ES-I3 (cell line): Measurements from ENCODE around the gene GNA14.
A peak's percentile ranks its signal among the peaks of the same experiment; 100 is the strongest.
"Not testable (repeated sequence)": the region's sequence is repeated elsewhere in the genome, so short reads cannot be mapped to it uniquely, and the experiment has no call there.

Experiments used
- H3K36me3 ChIP-seq: 2 replicates; pipeline ENCODE4 v1.6.1; 2013; ENCODE audit warnings: mild to moderate bottlenecking, low read length, control low read depth, moderate library complexity; ENCODE audit not compliant: insufficient read depth
- H3K4me1 ChIP-seq: 2 replicates; pipeline ENCODE4 v1.6.1; 2013; ENCODE audit warnings: mild to moderate bottlenecking, control low read depth, low read length; ENCODE audit not compliant: insufficient read depth
- H3K9ac ChIP-seq: 2 replicates; pipeline ENCODE4 v1.6.1; 2013; ENCODE audit warnings: low read depth, mild to moderate bottlenecking, low read length, moderate library complexity
- H3K9me3 ChIP-seq: 2 replicates; pipeline ENCODE4 v1.6.1; 2013; ENCODE audit warnings: mild to moderate bottlenecking, low read length, moderate library complexity; ENCODE audit not compliant: control insufficient read depth, insufficient read depth

The GNA14 gene

DNA sequence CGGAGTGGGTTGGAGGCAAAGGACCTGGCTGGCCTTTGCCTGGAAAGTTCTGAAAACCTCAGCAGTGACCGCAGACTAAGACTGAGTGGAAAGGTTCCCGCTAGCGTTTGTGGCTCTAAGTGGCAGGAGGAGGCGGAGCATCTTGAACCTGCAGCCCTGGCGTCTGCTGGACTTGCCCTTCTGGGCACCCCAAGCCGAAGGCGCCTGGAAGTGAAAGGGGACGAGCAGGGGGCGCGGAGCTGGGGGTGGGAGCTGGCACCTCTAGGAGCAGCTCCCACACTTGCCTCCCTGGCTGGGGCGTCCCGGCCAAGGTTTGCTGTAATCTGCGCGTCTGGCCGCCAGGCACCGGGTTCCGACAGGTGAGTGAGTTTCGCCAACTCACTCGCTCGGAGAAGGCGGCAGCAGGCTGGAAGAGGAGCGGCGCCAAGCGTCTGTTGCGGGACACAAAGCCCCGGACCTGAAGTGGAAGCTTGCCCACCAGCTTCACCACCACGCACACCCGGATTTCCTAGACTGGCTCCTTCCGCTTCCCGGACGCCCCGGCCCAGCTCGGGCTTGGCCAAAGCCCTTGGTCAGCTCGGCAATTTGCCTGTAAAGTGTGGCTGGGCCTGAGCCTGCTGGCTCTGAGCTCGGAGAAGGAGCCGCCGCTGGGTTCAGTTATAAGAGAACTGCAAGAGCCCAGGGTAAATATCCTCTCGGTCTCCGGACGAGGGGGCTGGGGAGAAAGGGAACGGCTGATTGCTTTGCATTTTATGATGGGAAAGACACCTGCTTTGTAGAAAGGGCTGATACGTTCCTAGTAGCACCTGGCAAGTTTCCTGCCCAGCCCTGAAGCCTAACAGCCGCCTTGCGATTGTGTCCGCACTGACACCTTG lies at the start of gene GNA14:
TSS of gene GNA14 (minus strand) at position 89 of the 875 bp plus-strand sequence. CDS start 529 bp downstream, outside the sequence.
- peak within 1 kb of the TSS; percentile 74 for H3K9ac ChIP-seq
- H3K4me1 ChIP-seq = no peaks in the 10 kb centered on the region; the same call in 1 of the 2 replicates
- H3K36me3 ChIP-seq = no peaks in the 10 kb centered on the region
- no peaks in the 10 kb centered on the region for H3K9me3 ChIP-seq

DNA sequence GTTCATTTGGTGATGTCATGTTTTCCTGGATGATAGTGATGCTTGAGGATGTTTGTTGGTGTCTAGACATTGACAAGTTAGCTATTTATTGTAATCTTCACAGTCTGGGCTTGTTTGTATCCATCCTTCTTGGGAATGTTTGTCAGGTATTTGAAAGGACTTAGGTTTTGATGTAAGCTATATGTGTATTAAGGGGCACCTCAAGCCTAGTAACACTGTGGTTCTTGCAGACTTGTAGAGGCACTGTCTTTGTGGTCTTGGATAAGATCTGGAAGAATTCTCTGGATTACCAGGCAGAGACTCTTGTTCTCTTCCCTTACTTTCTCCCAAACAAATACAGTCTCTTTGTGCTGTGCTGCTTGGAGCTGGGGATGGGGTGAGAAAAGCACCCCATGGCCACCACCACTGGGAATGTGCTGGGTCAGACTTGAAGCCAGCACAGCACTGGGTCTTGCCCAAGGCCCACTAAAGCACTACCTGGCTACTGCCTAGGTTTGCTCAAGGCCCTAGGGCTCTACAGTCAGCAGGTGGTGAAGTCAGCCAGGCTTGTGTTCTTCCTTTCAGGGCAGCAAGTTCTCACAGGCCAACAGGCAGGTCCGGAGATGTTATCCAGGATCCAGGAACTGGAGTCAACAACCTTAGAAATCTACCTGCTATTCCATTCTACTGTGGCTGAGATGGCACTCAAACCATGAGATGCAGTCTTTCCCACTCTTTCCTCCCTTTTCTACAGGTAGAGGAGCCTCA lies 49.3 kb upstream of the GNA14 start:
- H3K36me3 ChIP-seq = no peaks in the 10 kb centered on the region
- no peak overlapping the region for H3K9ac ChIP-seq
- no peaks in the 10 kb centered on the region for H3K9me3 ChIP-seq
- no peaks in the 10 kb centered on the region for H3K4me1 ChIP-seq

DNA sequence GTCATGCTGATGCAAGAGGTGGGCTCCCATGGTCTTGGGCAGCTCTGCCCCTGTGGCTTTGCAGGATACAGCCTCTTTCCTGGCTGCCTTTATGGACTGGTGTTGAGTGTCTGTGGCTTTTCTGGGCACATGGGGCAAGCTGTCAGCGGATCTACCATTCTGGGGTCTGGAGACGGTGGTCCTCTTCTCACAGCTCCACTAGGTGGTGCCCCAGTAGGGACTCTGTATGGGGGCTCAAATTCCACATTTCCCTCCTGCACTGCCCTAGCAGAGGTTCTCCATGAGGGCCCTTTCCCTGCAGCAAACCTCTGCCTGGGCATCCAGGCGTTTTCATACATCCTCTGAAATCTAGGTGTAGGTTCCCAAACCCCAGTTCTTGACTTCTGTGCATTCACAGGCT lies 42.6 kb upstream of the GNA14 start:
- not testable (repeated sequence) for H3K36me3 ChIP-seq, H3K4me1 ChIP-seq, H3K9ac ChIP-seq, H3K9me3 ChIP-seq

DNA sequence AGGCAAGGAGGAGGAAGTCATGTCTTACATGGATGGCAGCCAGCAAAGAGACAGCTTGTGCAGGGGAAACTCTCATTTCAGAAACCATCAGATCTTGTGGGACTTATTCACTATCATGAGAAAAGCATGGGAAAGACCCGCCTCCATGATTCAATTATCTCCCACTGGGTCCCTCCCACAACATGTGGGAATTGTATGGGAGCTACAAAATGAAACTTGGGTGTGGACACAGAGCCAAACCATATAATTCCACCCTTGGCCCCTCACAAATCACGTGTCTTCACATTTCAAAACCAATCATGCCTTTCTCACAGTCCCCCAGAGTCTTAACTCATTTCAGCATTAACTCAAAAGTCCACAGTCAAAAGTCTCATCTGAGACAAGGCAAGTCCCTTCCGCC lies 42.0 kb upstream of the GNA14 start:
- H3K4me1 ChIP-seq, H3K9ac ChIP-seq, H3K36me3 ChIP-seq, H3K9me3 ChIP-seq: not testable (repeated sequence)

DNA sequence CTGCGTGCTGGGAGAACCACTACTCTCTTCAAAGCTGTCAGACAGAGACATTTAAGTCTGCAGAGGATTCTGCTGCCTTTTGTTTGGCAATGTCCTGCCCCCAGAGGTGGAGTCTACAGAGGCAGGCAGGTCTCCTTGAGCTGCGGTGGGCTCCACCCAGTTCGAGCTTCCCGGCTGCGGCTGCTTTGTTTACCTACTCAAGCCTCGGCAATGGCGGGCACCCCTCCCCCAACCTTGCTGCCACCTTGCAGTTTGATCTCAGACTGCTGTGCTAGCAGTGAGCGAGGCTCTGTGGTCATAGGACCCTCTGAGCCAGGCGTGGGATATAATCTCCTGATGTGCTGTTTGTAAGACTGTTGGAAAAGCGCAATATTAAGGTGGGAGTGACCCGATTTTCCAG lies 39.6 kb upstream of the GNA14 start:
- not testable (repeated sequence) for H3K36me3 ChIP-seq, H3K4me1 ChIP-seq, H3K9me3 ChIP-seq, H3K9ac ChIP-seq

DNA sequence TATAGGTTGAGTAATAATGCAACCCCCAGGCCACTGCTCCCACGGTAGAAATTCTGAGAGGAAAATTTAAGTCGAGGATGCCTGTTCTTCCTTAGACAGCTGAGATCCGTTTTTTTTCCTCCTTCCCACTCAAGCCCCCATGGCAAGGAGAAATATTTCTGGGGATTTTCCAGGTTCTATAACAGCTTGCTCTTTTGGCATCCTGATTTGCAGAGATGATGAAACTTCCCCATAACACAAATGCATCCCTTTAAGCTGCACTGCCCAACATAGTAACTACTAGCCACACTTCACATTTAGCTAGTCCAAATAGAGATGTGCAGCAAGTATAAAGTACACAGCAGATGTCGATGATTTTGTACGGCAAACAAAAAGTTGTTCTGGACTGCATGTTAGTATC lies 32.5 kb upstream of the GNA14 start:
- no peak overlapping the region for H3K9ac ChIP-seq
- no peaks in the 10 kb centered on the region for H3K4me1 ChIP-seq
- H3K36me3 ChIP-seq = no peaks in the 10 kb centered on the region
- no peaks in the 10 kb centered on the region for H3K9me3 ChIP-seq

DNA sequence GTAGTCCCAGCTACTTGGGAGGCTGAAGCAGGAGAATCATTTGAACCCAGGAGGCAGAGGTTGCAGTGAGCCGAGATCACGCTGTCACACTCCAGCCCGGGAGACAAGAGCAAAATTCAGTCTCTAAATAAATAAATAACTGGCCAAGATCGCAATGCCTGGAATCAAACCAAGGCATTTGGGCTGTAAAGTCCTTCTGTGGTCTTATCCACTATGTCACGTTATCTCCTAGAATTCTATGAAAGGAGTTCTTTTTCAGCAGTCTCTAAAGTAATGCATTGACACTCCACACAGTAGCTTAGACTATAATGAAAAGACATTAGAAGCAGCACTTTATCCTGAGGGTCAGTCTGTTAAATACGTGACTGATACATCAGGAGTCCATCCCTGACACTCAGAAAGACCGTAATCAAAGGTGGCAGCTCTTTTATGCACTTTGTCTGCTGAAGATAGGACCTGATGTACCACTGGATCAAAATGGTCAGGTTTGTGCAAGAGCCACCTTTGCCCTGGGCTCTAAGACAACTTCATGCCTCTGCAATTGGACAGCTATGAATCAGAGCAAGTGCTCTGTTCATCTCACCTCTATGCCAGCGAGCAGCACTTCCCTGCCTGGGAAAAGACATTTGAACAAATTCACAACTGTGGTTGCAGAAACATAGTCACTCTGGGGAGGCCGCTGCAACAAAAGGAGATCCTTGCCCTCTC lies 31.7 kb upstream of the GNA14 start:
- no peaks in the 10 kb centered on the region for H3K4me1 ChIP-seq
- no peak overlapping the region for H3K9ac ChIP-seq
- H3K36me3 ChIP-seq = no peaks in the 10 kb centered on the region
- H3K9me3 ChIP-seq = no peaks in the 10 kb centered on the region

DNA sequence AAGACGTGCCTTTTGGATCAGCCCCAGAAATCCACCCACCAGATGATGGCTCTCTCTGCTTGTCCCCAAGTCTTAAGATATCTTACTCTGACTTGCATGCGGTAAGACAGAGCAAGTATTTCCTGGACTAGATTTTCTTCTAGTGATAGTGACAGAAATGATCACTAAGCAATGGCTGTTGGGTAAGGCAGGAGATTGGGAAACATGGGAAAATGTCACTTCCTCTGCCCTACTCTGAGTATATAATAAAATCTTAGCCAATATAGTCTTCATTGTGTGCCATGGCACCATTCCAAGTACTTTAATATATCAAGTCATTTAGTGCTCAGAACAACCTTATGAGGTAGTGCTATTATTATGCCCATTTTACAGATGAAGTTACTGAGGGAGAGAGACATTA lies 31.0 kb upstream of the GNA14 start:
- H3K9ac ChIP-seq = no peak overlapping the region
- H3K4me1 ChIP-seq = no peaks in the 10 kb centered on the region
- H3K36me3 ChIP-seq = no peaks in the 10 kb centered on the region
- H3K9me3 ChIP-seq = no peaks in the 10 kb centered on the region

DNA sequence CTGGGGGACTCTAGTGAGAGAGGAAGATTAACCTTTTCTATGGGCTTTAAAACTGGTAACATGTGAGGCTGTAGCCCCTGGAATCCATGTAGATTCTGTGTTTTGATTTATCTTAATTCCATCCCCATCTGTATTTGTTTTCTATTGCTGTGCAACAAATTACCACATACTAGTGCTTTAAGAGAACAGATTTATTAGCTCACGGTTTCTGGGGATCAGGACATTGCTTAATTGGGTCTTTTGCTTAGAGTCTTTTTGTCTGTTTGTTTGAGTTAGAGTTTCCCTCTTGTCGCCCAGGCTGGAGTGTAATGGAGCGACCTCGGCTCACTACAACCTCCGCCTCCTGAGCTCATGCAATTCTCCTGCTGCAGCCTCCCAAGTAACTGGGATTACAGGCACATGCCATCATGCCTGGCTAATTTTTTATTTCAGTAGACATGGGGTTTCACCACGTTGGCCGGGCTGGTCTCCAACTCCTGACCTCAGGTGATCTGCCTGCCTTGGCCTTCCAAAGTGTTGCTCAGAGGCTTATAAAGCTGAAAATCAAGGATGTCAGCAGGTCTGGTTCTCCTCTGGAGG lies 29.9 kb upstream of the GNA14 start:
- Histone ChIP-seq H3K4me1 (no peaks in the 10 kb centered on the region), H3K36me3 (no peaks in the 10 kb centered on the region), H3K9me3 (no peaks in the 10 kb centered on the region), H3K9ac (no peak overlapping the region)

DNA sequence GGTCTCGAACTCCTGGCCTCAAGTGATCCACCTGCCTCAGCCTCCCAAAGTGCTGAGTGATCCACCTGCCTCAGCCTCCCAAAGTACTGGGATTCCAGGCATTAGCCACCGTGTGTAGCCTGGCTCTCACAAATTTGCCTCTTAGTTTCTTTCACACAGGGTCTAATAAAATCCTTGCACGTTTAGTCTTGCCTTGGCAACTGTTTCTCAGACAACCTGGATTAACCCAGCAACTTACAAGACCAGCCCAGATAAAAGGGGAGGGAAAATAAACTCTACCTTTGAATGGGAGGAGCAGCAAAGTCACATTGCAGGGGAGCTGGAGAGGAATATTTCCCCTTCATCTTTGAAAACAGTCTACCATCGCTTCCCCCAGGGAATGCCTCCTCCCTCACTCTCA lies 29.3 kb upstream of the GNA14 start:
- Histone ChIP-seq H3K4me1 (no peaks in the 10 kb centered on the region), H3K9ac (no peak overlapping the region), H3K9me3 (no peaks in the 10 kb centered on the region), H3K36me3 (no peaks in the 10 kb centered on the region)

DNA sequence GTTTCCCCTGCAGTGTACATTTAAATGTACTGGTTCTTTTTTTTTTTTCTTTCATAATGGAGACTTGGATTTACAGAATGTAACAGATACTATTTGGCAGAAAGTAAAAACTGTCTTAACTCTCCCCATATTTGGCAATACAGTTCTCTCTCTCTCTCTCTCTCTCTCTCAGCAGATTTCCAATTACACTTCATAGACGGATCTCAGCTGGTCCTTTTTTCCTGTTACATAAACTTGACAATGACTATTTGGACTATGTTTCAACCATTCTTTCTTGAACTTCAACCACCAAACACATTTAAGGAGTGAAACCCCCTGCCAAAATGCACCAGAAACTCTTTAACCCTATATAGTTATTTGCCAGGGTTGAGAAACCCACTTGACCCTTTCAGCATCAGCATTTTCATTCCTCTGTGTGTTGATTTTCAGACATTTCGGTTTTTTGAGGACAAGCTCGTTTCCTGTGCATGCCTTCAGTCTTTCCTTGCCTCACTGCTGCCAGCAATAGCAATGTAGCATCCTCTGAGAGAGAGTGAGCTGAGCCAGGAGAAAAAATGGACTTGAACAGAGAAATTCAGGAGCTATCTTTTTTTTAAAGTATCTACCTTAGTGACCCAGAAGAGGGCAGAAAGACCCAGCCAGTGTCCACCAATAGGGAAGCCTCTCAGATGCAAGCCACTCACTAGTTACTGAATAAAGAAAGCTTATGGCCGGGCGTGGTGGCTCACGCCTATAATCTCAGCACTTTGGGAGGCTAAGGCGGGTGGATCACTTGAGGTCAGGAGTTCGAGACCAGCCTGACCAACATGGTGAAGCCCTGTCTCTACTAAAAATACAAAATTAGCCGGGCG lies 26.0 kb upstream of the GNA14 start:
- H3K9ac ChIP-seq = no peak overlapping the region
- no peaks in the 10 kb centered on the region for H3K9me3 ChIP-seq
- H3K36me3 ChIP-seq = no peaks in the 10 kb centered on the region
- H3K4me1 ChIP-seq = no peaks in the 10 kb centered on the region

DNA sequence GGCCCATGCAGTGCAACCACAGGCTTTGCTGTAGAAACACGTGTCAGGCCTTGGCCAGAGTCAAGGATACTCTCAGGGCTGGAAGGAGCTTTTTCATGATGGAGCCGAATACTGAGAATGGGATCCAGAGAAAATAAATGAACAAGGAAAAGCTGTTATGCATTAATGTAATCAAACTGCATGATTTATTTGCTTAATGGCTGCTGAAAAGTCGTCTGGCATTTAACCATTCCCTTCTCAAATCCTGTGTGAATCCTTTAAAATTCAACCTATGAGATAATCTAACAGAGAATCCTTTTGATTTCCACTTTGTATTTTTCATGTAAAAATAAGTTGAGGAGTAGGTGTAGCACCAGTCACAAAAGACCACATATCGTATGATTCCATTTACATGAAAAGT lies 24.1 kb upstream of the GNA14 start:
- H3K4me1 ChIP-seq = no peaks in the 10 kb centered on the region
- no peaks in the 10 kb centered on the region for H3K36me3 ChIP-seq
- H3K9me3 ChIP-seq = no peaks in the 10 kb centered on the region
- H3K9ac ChIP-seq = no peak overlapping the region

DNA sequence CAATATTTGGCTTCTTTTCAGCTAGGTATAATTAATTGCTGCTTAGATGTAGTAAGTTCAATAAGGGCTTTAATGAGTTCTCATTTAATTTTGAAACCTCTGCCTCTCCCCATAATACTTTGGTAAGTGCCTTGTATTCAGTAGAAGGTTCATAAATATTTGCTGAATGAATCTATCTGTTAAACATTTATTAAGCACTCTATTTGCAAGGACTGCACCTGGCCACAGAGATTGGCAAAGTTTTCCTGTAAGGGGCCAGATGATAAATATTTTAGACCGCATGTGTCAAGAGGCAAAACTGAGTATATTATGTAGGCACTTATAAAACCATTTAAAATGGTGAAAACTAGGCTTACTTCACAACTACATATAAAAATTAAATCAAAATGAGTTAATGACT lies 19.0 kb upstream of the GNA14 start:
- no peak overlapping the region for H3K9ac ChIP-seq
- H3K36me3 ChIP-seq = no peaks in the 10 kb centered on the region
- no peaks in the 10 kb centered on the region for H3K9me3 ChIP-seq
- H3K4me1 ChIP-seq = no peaks in the 10 kb centered on the region

DNA sequence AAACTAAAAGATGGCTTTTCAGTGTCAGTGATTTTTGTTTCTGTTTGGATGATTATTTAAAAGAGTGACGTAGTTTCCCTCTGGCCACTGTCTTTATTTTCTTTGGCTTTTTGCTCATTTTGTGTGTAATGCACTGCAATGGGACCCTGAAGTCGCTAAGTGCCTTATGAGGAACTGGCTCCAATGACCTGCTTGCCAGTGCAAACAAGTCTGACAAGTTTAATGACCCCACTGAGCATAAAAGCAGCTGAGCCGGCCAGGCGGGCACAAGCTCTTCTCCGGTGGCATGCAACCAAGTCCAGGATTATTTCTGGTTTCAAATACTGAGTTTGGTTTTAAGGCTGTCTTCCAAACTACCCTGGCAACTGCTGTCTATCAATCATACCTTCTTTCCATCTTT lies 15.6 kb upstream of the GNA14 start:
- Histone ChIP-seq H3K4me1 (no peaks in the 10 kb centered on the region), H3K9me3 (no peaks in the 10 kb centered on the region), H3K9ac (no peak overlapping the region), H3K36me3 (no peaks in the 10 kb centered on the region)
